Kidney (tissue), 14 donors: ENCODE results near the gene GIPC3. TPM values are rescaled to one million over a fixed set of nuclear protein-coding genes. Genes with fewer than 3 reads are reported as not detected.

ENCODE experiments used
- DNase-seq, 5 donors: peaks; one replicate each; pipeline ENCODE4 v3.0.0-alpha.2; 2013 to 2020
- FAIRE-seq: peaks from 2 replicates; lab custom pipeline; 2012; peaks lifted over from hg19 to GRCh38; lab: Jason Lieb, UNC
- H3K27ac ChIP-seq, 2 donors: one replicate each; pipeline ENCODE4 v1.7.0; 2013; ENCODE audit warnings: low read depth in 2 of 2, low read length in 2 of 2, inconsistent platforms in 1 of 2
- H3K27me3 ChIP-seq: one replicate; pipeline ENCODE4 v1.7.1; 2013; ENCODE audit warnings: low read length, inconsistent platforms; ENCODE audit not compliant: control insufficient read depth, insufficient read depth
- H3K36me3 ChIP-seq, 3 donors: one replicate each; pipeline versions ENCODE4 v1.7.0 to v1.7.1; 2013; ENCODE audit warnings: low read length in 3 of 3, control low read depth in 1 of 3, inconsistent platforms in 1 of 3; ENCODE audit not compliant: insufficient read depth in 3 of 3, control insufficient read depth in 2 of 3
- H3K4me1 ChIP-seq, 3 donors: one replicate each; pipeline versions ENCODE4 v1.7.0 to v1.7.1; 2013; ENCODE audit warnings: low read length in 3 of 3, inconsistent platforms in 1 of 3, low read depth in 1 of 3; ENCODE audit not compliant: control insufficient read depth in 2 of 3, insufficient read depth in 2 of 3
- H3K4me3 ChIP-seq, 3 donors: one replicate each; pipeline versions ENCODE4 v1.7.0 to v1.8.1; 2013; ENCODE audit warnings: low read length in 3 of 3, control low read depth in 1 of 3, inconsistent platforms in 1 of 3
- H3K9ac ChIP-seq, 3 donors: one replicate each; pipeline versions ENCODE4 v1.7.0 to v1.7.1; 2013; ENCODE audit warnings: low read length in 3 of 3, control low read depth in 1 of 3, inconsistent platforms in 1 of 3
- H3K9me3 ChIP-seq, 3 donors: one replicate each; pipeline versions ENCODE4 v1.7.0 to v1.7.1; 2013; ENCODE audit warnings: low read length in 3 of 3, control low read depth in 1 of 3, inconsistent platforms in 1 of 3; ENCODE audit not compliant: control insufficient read depth in 2 of 3, insufficient read depth in 1 of 3
- intact Hi-C: fragments of 100-400 bp; cut with DNase I; formaldehyde crosslinking; loops from one replicate; pipeline ENCODE4 v1.11.1; 2022
- polyA plus RNA-seq: library from polyadenylated mRNA; stranded (reverse); fragments of 350-450 nt; fragmentation: Illumina TruSeq; extraction: RNeasy Lipid Tissue Mini Kit (QIAGEN cat#74804); gene quantifications from one replicate; pipeline ENCODE4 v1.2.3, GENCODE V29; 2014; ENCODE audit warnings: low read depth, low replicate concordance; ENCODE audit not compliant: insufficient read depth
- total RNA-seq: library from RNA; stranded (reverse); fragmentation: NEBNext Ultra II Directional; extraction: Animal tissue kit (Norgen Biotek cat#: 25700); gene quantifications from one replicate; pipeline ENCODE4 v1.2.1, GENCODE V29; 2021
- TF ChIP-seq, protein P1 (sequence below): IDR thresholded peaks from 3 replicates; pipeline ENCODE4 v1.5.1; 2012; ENCODE audit warnings: mild to moderate bottlenecking, moderate library complexity, borderline replicate concordance; ENCODE audit not compliant: insufficient read depth; ENCODE audit errors: extremely low read depth
- donor health status: control.
- donor health status: control.
- donor health status: control.
- donor health status: control.
- donor health status: control.
- donor health status: DM: yes; HTN: yes; CAD: no.
- donor health status: Normal renal cell carcinoma (clear cell type).

GIPC3 gene
- total and polyA plus RNA-seq, 2 donors from 2014 or later = 2.1 TPM

DNA sequence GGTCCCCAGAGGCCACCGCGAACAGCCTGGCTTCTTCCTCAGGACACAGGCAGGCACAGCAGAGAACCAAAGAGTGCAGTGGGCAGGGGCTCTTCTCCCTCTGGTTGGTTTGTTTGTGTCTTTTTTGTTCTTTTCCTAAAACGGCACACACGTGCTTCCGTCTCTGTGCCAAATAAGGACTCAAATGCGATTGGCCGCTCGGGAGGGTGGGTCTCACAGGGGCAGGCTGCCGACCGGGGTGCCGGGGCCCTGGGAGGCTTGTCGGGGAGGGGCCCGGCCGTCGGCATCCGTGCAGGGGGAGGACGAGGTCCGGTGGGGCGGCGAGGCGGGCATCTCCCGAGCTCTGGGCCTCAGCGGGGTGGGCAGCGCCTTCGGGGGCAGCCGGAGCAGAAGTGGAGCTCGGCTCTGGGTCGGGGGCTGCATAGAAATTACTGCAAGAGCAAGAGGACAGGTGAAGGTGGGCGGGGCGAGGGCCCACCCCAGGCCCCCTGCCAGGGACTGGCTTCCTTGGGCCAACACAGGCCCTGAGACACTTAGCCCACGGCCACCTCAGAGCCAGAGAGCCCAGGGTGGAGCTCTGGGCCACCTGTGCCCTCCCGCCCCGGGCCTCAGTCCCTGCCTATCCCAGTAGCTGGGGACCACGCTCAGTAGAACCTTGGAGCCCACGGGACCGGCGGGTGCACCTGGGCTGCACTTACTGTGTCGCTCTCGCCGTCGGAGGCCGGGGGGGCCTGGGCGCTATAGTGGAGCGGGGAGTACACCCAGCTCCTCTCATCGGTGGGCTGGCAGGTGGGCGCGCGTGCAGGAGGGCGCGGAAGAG lies 47.7 kb downstream of the GIPC3 start:
- TF ChIP-seq, protein P1, sequence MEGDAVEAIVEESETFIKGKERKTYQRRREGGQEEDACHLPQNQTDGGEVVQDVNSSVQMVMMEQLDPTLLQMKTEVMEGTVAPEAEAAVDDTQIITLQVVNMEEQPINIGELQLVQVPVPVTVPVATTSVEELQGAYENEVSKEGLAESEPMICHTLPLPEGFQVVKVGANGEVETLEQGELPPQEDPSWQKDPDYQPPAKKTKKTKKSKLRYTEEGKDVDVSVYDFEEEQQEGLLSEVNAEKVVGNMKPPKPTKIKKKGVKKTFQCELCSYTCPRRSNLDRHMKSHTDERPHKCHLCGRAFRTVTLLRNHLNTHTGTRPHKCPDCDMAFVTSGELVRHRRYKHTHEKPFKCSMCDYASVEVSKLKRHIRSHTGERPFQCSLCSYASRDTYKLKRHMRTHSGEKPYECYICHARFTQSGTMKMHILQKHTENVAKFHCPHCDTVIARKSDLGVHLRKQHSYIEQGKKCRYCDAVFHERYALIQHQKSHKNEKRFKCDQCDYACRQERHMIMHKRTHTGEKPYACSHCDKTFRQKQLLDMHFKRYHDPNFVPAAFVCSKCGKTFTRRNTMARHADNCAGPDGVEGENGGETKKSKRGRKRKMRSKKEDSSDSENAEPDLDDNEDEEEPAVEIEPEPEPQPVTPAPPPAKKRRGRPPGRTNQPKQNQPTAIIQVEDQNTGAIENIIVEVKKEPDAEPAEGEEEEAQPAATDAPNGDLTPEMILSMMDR = no peak
- Histone ChIP-seq H3K9me3 (no peaks in the 10 kb centered on the region), H3K36me3 (no peaks in the 10 kb centered on the region), H3K27me3 (no peaks in the 10 kb centered on the region), H3K27ac (no peak overlapping the region), H3K4me3 (no peak overlapping the region), H3K4me1 (no peaks in the 10 kb centered on the region), H3K9ac (no peak overlapping the region)
- intact Hi-C loops = no loop called here
- FAIRE-seq (no peak), DNase-seq (no peak)

DNA sequence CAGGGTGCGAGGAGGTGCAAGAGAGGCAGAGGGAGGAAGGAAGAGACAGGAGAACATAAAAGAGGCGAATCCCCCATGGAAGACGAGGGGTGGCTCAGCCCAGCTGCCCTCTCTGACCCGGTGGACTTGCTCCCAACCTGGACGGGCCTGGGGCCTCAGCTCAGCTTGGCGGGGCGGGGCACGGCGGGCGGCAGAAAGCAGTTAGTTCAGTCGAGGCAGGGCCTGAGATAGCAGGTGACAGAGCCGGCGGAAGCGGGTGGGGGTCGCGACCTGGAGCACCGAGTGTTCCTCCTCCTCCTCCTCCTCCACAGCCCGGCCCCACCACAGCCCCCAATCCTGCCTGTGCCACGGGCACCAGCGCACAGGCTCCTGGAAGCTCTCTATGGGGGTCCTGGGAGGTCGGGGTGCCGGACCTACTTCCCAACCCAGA lies 48.3 kb downstream of the GIPC3 start:
- no peaks in the 10 kb centered on the region for H3K4me1 ChIP-seq
- TF ChIP-seq, protein P1 = no peak
- intact Hi-C loops = no loop called here
- no peak overlapping the region for H3K27ac ChIP-seq
- no peak for FAIRE-seq
- H3K9ac ChIP-seq = no peak overlapping the region
- H3K4me3 ChIP-seq = no peak overlapping the region
- H3K36me3 ChIP-seq = no peaks in the 10 kb centered on the region
- H3K9me3 ChIP-seq = no peaks in the 10 kb centered on the region
- no peaks in the 10 kb centered on the region for H3K27me3 ChIP-seq
- DNase-seq = no peak

DNA sequence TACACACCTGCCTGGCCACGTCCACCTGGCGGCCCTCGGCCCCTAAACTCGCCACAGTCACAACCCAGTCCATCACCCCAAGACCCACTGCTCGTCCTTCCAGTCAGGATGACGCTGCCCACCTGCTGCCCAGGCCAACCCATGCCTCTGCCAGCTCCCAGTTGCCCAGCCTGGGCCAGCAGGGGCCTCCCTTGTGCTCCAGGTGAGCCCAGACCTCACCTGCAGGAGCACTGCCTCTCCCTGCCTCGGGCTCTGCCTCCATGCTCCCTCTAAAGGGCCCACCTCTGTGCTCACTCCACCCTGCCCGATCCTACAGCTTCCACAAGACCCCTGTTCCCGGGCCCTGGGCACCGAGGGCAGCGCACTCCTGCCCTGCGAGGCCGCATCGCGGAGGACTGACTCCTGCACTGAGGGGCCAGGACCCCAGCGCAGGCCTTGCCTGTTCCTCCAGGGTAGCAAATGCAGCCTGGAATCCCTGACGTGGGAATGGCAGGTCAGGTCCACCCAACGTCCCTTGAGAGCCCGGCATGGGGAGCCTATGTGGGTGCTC lies 49.3 kb downstream of the GIPC3 start:
- H3K27me3 ChIP-seq = no peaks in the 10 kb centered on the region
- DNase-seq (no peak), FAIRE-seq (no peak)
- no peak overlapping the region for H3K27ac ChIP-seq
- H3K9ac ChIP-seq = no peak overlapping the region
- H3K4me1 ChIP-seq = no peaks in the 10 kb centered on the region
- H3K9me3 ChIP-seq = no peaks in the 10 kb centered on the region
- TF ChIP-seq, protein P1 = no peak
- H3K36me3 ChIP-seq = peaks cover 0 to under 1% (median under 1%) of the 10 kb centered on the region in 3 donors
- intact Hi-C loops = no loop called here
- H3K4me3 ChIP-seq = no peak overlapping the region
